ENCODE data around the gene PPP1CA.

- TF ChIP-seq POLR2AphosphoS5 (IDR thresholded peaks at IDR 0.05; ENCODE audit: low read depth, low read length) = no peak
- TF ChIP-seq REST (IDR thresholded peaks at IDR 0.05; ENCODE audit: insufficient read depth in 1 of 2, low read depth in 2 of 2, low read length in 2 of 2) = no peak
- no peak for TF ChIP-seq TAF1 (IDR thresholded peaks at IDR 0.05; ENCODE audit: borderline replicate concordance, insufficient read depth, low read length)
Measured at GRCh38 chr11:67364783-67365722, 36.6 kb downstream of the PPP1CA start.

All from PFSK-1 (cell line).